GM18951 (cell line): ENCODE results near the gene CNTNAP2.

Source experiments
- POLR2A ChIP-seq: IDR thresholded peaks from 4 replicates; pipeline ENCODE4 v1.6.1; 2011; ENCODE audit warnings: mild to moderate bottlenecking; ENCODE audit not compliant: insufficient read length, insufficient read depth; ENCODE audit errors: extremely low read depth
- in situ Hi-C: fragments of 300-500 bp; cut with MboI; formaldehyde crosslinking; loops from one replicate; pipeline ENCODE4 v1.12.0; 2022; ENCODE audit warnings: low sequenced_read_pairs, mixed read lengths, inconsistent platforms; ENCODE audit not compliant: unreplicated experiment

CNTNAP2 gene

GRCh38 chr7:148348466-148348865 lies 2231.9 kb downstream of the CNTNAP2 start:
- TF ChIP-seq POLR2A: no peak
- in situ Hi-C loops: no loop called here

GRCh38 chr7:148356303-148356702 lies 2239.7 kb downstream of the CNTNAP2 start:
- no peak for TF ChIP-seq POLR2A
- in situ Hi-C loops: no loop called here

GRCh38 chr7:148362541-148362940 lies 2245.9 kb downstream of the CNTNAP2 start:
- TF ChIP-seq POLR2A: no peak
- in situ Hi-C loops: no loop called here

GRCh38 chr7:148367731-148368475 lies 2251.3 kb downstream of the CNTNAP2 start:
- in situ Hi-C loops: no loop called here
- TF ChIP-seq POLR2A: no peak

GRCh38 chr7:148368562-148368961 lies 2252.0 kb downstream of the CNTNAP2 start:
- no peak for TF ChIP-seq POLR2A
- in situ Hi-C loops: no loop called here

GRCh38 chr7:148371280-148371937 lies 2254.8 kb downstream of the CNTNAP2 start:
- TF ChIP-seq POLR2A: no peak
- in situ Hi-C loops: no loop called here

GRCh38 chr7:148374396-148375259 lies 2258.0 kb downstream of the CNTNAP2 start:
- TF ChIP-seq POLR2A: no peak
- in situ Hi-C loops: no loop called here

- TF ChIP-seq POLR2A: no peak
- in situ Hi-C loops: no loop called here
These were observed 2263.1 kb downstream of the CNTNAP2 start for GRCh38 chr7:148379677-148380076.

- no peak for TF ChIP-seq POLR2A
- in situ Hi-C loops: no loop called here
These were observed 2264.2 kb downstream of the CNTNAP2 start for GRCh38 chr7:148380596-148381419.

- in situ Hi-C loops: no loop called here
These were observed 2266.0 kb downstream of the CNTNAP2 start for GRCh38 chr7:148382596-148382995.

GRCh38 chr7:148383651-148384050 lies 2267.1 kb downstream of the CNTNAP2 start:
- in situ Hi-C loops: no loop called here
- no peak for TF ChIP-seq POLR2A

More at GRCh38 chr7:148382596-148382995, 2266.0 kb downstream of the CNTNAP2 start:
- TF ChIP-seq POLR2A: no peak

- in situ Hi-C loops: no loop called here
- no peak for TF ChIP-seq POLR2A
These were observed 2268.5 kb downstream of the CNTNAP2 start for GRCh38 chr7:148385009-148385682.
